H1 (cell line): Measurements from ENCODE around the gene ALK. TPM values are rescaled to one million over a fixed set of nuclear protein-coding genes. Genes with fewer than 3 reads are reported as not detected.

ENCODE experiments used
- CTCF ChIA-PET: fragments of 300-600 bp; sonication (Branson Sonifier 250); formaldehyde crosslinking; loops from one replicate; lab custom pipeline; 2021; ENCODE audit not compliant: partially characterized antibody; lab: Charles Lee
- POLR2A ChIA-PET: fragments of 300-600 bp; sonication (Branson Sonifier 250); formaldehyde crosslinking; loops from one replicate; lab custom pipeline; 2021; ENCODE audit warnings: inconsistent platforms; ENCODE audit not compliant: partially characterized antibody; lab: Charles Lee
- DNase-seq, 2 experiments: peaks; one replicate each; pipeline versions ENCODE4 v3.0.0 to v3.0.0-alpha.2; 2010 to 2022; ENCODE audit warnings: low spot score in 2 of 2, low read depth in 1 of 2, mixed read lengths in 1 of 2
- FAIRE-seq: peaks from 2 replicates; lab custom pipeline; 2011; peaks lifted over from hg19 to GRCh38; lab: Jason Lieb, UNC
- H2AFZ ChIP-seq: 2 replicates; pipeline ENCODE4 v1.8.1; 2012; ENCODE audit warnings: low read length, inconsistent platforms
- H2AK5ac ChIP-seq: 2 replicates; pipeline ENCODE4 v1.6.1; 2013; ENCODE audit warnings: low read depth, low read length
- H2BK120ac ChIP-seq: replicated peaks from 2 replicates; pipeline ENCODE3; 2013; ENCODE audit warnings: low read depth, low read length, inconsistent platforms
- H2BK12ac ChIP-seq: 2 replicates; pipeline ENCODE4 v1.6.1; 2013; ENCODE audit warnings: low read depth, low read length
- H2BK15ac ChIP-seq: 2 replicates; pipeline ENCODE4 v1.6.1; 2013; ENCODE audit warnings: low read length
- H2BK20ac ChIP-seq: 2 replicates; pipeline ENCODE4 v1.6.1; 2013; ENCODE audit warnings: low read length
- H2BK5ac ChIP-seq: 2 replicates; pipeline ENCODE4 v1.6.1; 2013; ENCODE audit warnings: low read depth, low read length
- H3K14ac ChIP-seq: 2 replicates; pipeline ENCODE4 v1.6.1; 2013; ENCODE audit warnings: inconsistent platforms; ENCODE audit not compliant: insufficient read length
- H3K18ac ChIP-seq: 2 replicates; pipeline ENCODE4 v1.6.1; 2013; ENCODE audit warnings: low read length; ENCODE audit errors: extremely low read depth
- H3K23ac ChIP-seq: 2 replicates; pipeline ENCODE4 v1.6.1; 2013; ENCODE audit warnings: inconsistent platforms; ENCODE audit not compliant: insufficient read length
- H3K23me2 ChIP-seq: 2 replicates; pipeline ENCODE4 v1.6.1; 2013; ENCODE audit warnings: low read depth, low read length
- H3K27ac ChIP-seq: 2 replicates; pipeline ENCODE4 v1.6.1; 2011; ENCODE audit warnings: low read depth, low read length, inconsistent platforms
- H3K27me3 ChIP-seq, 4 experiments: replicated peaks in 1 of 4; 1 replicate in 1 of 4; 2 replicates in 3 of 4; pipeline versions ENCODE4 v1.6.1 to v1.8.1; 2011 to 2013; ENCODE audit warnings: low read length in 3 of 4, mild to moderate bottlenecking in 3 of 4, inconsistent platforms in 2 of 4, mixed read lengths in 2 of 4, moderate library complexity in 1 of 4; ENCODE audit not compliant: control insufficient read depth in 3 of 4, insufficient read depth in 3 of 4; ENCODE audit errors: extremely low read depth in 1 of 4
- H3K36me3 ChIP-seq, 4 experiments: 2 replicates each; pipeline versions ENCODE4 v1.6.1 to v1.8.1; 2011 to 2013; ENCODE audit warnings: mild to moderate bottlenecking in 4 of 4, low read length in 3 of 4, moderate library complexity in 2 of 4, control low read depth in 1 of 4, inconsistent platforms in 1 of 4; ENCODE audit not compliant: insufficient read depth in 4 of 4, control insufficient read depth in 2 of 4
- H3K4ac ChIP-seq: replicated peaks from 2 replicates; pipeline ENCODE3; 2013; ENCODE audit warnings: low read length, low read depth, mixed read lengths, inconsistent platforms; ENCODE audit not compliant: insufficient read length
- H3K4me1 ChIP-seq, 4 experiments: replicated peaks in 1 of 4; 1 replicate in 1 of 4; 2 replicates in 3 of 4; pipeline versions ENCODE4 v1.6.1 to v1.8.1; 2011 to 2013; ENCODE audit warnings: low read length in 3 of 4, inconsistent platforms in 2 of 4, mixed read lengths in 1 of 4; ENCODE audit not compliant: insufficient read depth in 4 of 4, control insufficient read depth in 3 of 4
- H3K4me2 ChIP-seq, 2 experiments: 2 replicates each; pipeline versions ENCODE4 v1.6.1 to v1.8.1; 2011 to 2013; ENCODE audit warnings: low read depth in 2 of 2, low read length in 2 of 2, control low read depth in 1 of 2, inconsistent platforms in 1 of 2, mild to moderate bottlenecking in 1 of 2; ENCODE audit not compliant: insufficient read depth in 1 of 2
- H3K4me3 ChIP-seq, 4 experiments: fragments of 200-600, 300-600 bp in 1 of 4; sonication (generic), shearing (Covaris generic), sonication (Bioruptor Twin) in 1 of 4; 2 replicates each; pipeline versions ENCODE4 v1.5.1 to v1.8.1; 2011 to 2016; ENCODE audit warnings: low read length in 4 of 4, low read depth in 3 of 4, control low read depth in 2 of 4, inconsistent platforms in 2 of 4, mild to moderate bottlenecking in 2 of 4, mixed read lengths in 1 of 4, moderate library complexity in 1 of 4; ENCODE audit not compliant: insufficient read depth in 2 of 4; ENCODE audit errors: extremely low read depth in 1 of 4
- H3K56ac ChIP-seq: replicated peaks from 2 replicates; pipeline ENCODE3; 2013; ENCODE audit warnings: low read depth, mild to moderate bottlenecking, mixed read lengths, low read length, inconsistent platforms; ENCODE audit not compliant: insufficient read length
- H3K79me1 ChIP-seq: 2 replicates; pipeline ENCODE4 v1.6.1; 2013; ENCODE audit warnings: low read depth, low read length, control low read depth
- H3K79me2 ChIP-seq, 2 experiments: 2 replicates each; pipeline versions ENCODE4 v1.6.1 to v1.8.1; 2012 to 2013; ENCODE audit warnings: low read length in 2 of 2, mild to moderate bottlenecking in 2 of 2, inconsistent platforms in 1 of 2; ENCODE audit not compliant: insufficient read depth in 2 of 2, control insufficient read depth in 1 of 2
- H3K9ac ChIP-seq, 4 experiments: replicated peaks in 1 of 4; 1 replicate in 1 of 4; 2 replicates in 3 of 4; pipeline versions ENCODE4 v1.6.1 to v1.8.1; 2011 to 2013; ENCODE audit warnings: low read depth in 3 of 4, low read length in 3 of 4, control low read depth in 2 of 4, mild to moderate bottlenecking in 2 of 4, moderate library complexity in 2 of 4, inconsistent platforms in 1 of 4; ENCODE audit errors: extremely low read depth in 1 of 4
- H3K9me3 ChIP-seq, 2 experiments: 2 replicates each; pipeline versions ENCODE4 v1.6.1 to v1.8.1; 2012 to 2013; ENCODE audit warnings: mild to moderate bottlenecking in 2 of 2, moderate library complexity in 2 of 2, control low read depth in 1 of 2, inconsistent platforms in 1 of 2, low read depth in 1 of 2, low read length in 1 of 2, mixed read lengths in 1 of 2; ENCODE audit not compliant: insufficient read depth in 2 of 2
- H4K20me1 ChIP-seq, 2 experiments: replicated peaks in 1 of 2; 2 replicates each; pipeline versions ENCODE3 to v1.8.1; 2011 to 2013; ENCODE audit warnings: inconsistent platforms in 2 of 2, low read length in 2 of 2, mild to moderate bottlenecking in 1 of 2; ENCODE audit not compliant: insufficient read depth in 2 of 2, control insufficient read depth in 1 of 2
- H4K5ac ChIP-seq: 2 replicates; pipeline ENCODE4 v1.6.1; 2013; ENCODE audit warnings: low read length, low read depth, mixed read lengths, inconsistent platforms; ENCODE audit not compliant: insufficient read length
- H4K8ac ChIP-seq: 2 replicates; pipeline ENCODE4 v1.8.0; 2013; ENCODE audit warnings: mild to moderate bottlenecking, moderate library complexity, low read length, inconsistent platforms; ENCODE audit not compliant: insufficient read depth; ENCODE audit errors: extremely low read depth
- H4K91ac ChIP-seq: replicated peaks from 2 replicates; pipeline ENCODE3; 2013; ENCODE audit warnings: low read length, mixed read lengths, inconsistent platforms; ENCODE audit not compliant: insufficient read length
- BCL11A ChIP-seq, 2 experiments: IDR thresholded peaks; one replicate each; pipeline ENCODE4 v1.6.1; 2011; ENCODE audit warnings: low read depth in 2 of 2, low read length in 2 of 2, mild to moderate bottlenecking in 2 of 2
- CEBPB ChIP-seq: IDR thresholded peaks from 2 replicates; pipeline ENCODE4 v1.6.1; 2012; ENCODE audit warnings: low read depth, low read length
- CHD1 ChIP-seq: IDR thresholded peaks from 2 replicates; pipeline ENCODE4 v1.6.1; 2012; ENCODE audit warnings: low read depth, low read length, improper control_type of control experiment
- CREB1 ChIP-seq: IDR thresholded peaks from 2 replicates; pipeline ENCODE4 v1.6.1; 2012; ENCODE audit warnings: inconsistent platforms
- GTF2F1 ChIP-seq: IDR thresholded peaks from 2 replicates; pipeline ENCODE4 v1.6.1; 2012; ENCODE audit warnings: low read depth, low read length, improper control_type of control experiment, borderline replicate concordance
- HDAC2 ChIP-seq, 2 experiments: fragments of 300-600 bp in 1 of 2; sonication (generic) in 1 of 2; IDR thresholded peaks; 2 replicates each; pipeline ENCODE4 v1.6.1; 2011 to 2012; ENCODE audit warnings: low read depth in 2 of 2, low read length in 2 of 2, mild to moderate bottlenecking in 2 of 2, moderate library complexity in 2 of 2, borderline replicate concordance in 1 of 2, inconsistent platforms in 1 of 2
- HDAC6 ChIP-seq: IDR thresholded peaks from one replicate; pipeline ENCODE4 v1.7.1; 2012; ENCODE audit warnings: low read depth, mild to moderate bottlenecking, inconsistent platforms, low read length, moderate library complexity
- KDM1A ChIP-seq: fragments of 200-600, 300-600 bp; sonication (generic); IDR thresholded peaks from 2 replicates; pipeline ENCODE4 v1.7.1; 2016; ENCODE audit warnings: mild to moderate bottlenecking, low read length, borderline replicate concordance
- POLR2AphosphoS5 ChIP-seq: IDR thresholded peaks from 2 replicates; pipeline ENCODE4 v1.6.1; 2011; ENCODE audit warnings: low read depth, low read length
- RAD21 ChIP-seq, 2 experiments: IDR thresholded peaks in 1 of 2; conservative IDR thresholded peaks in 1 of 2; 2 replicates each; pipeline ENCODE4 v1.6.1; 2011; ENCODE audit warnings: low read depth in 2 of 2, low read length in 2 of 2, improper control_type of control experiment in 1 of 2, inconsistent platforms in 1 of 2, mild to moderate bottlenecking in 1 of 2, moderate library complexity in 1 of 2
- RBBP5 ChIP-seq: IDR thresholded peaks from 2 replicates; pipeline ENCODE4 v1.7.1; 2012; ENCODE audit warnings: low read depth, mild to moderate bottlenecking, inconsistent platforms, low read length, moderate library complexity, borderline replicate concordance
- RXRA ChIP-seq: IDR thresholded peaks from 2 replicates; pipeline ENCODE4 v1.6.1; 2011; ENCODE audit warnings: low read depth, mild to moderate bottlenecking, low read length, moderate library complexity; ENCODE audit not compliant: insufficient read depth
- SAP30 ChIP-seq: fragments of 300-600 bp; sonication (generic); IDR thresholded peaks from 2 replicates; pipeline ENCODE4 v1.7.1; 2012; ENCODE audit warnings: low read length, moderate library complexity, mild to moderate bottlenecking, inconsistent platforms; ENCODE audit not compliant: insufficient read depth, insufficient replicate concordance
- SUZ12 ChIP-seq: fragments of 200-600 bp; sonication (generic); IDR thresholded peaks from 2 replicates; pipeline ENCODE4 v1.6.1; 2012; ENCODE audit warnings: mild to moderate bottlenecking, inconsistent platforms, low read length, moderate library complexity, mixed read lengths
- ZNF274 ChIP-seq: IDR thresholded peaks from 2 replicates; pipeline ENCODE4 v1.7.0; 2012; ENCODE audit warnings: low read length, borderline replicate concordance; ENCODE audit errors: extremely low read depth
- WGBS, 2 experiments: shearing (Covaris generic) in 1 of 2; methylation state at CpG; one replicate each; pipeline versions ENCODE4 v1.1.6 to v1.1.7; 2013 to 2015; ENCODE audit warnings: low lambda C conversion rate in 2 of 2, mixed read lengths in 2 of 2, inconsistent platforms in 1 of 2, low coverage in 1 of 2, missing lambda C conversion rate in 1 of 2; ENCODE audit not compliant: insufficient replicate concordance in 2 of 2, insufficient coverage in 1 of 2, insufficient read length in 1 of 2; ENCODE audit errors: extremely low coverage in 1 of 2, missing lambda C conversion rate in 1 of 2; 5-methylcytosine and 5-hydroxymethylcytosine counted together
- polyA plus RNA-seq, 7 experiments: library from polyadenylated mRNA; depleted of rRNA in 3 of 7; stranded (reverse) in 5 of 7; unstranded in 2 of 7; fragments of >200 nt in 5 of 7; fragments of 200-250 nt in 2 of 7; gene quantifications; 1 replicate in 5 of 7; 2 replicates in 1 of 7; 4 replicates in 1 of 7; pipeline versions ENCODE4 v1.2.1 to v1.2.3, GENCODE V29; 2011 to 2013; ENCODE audit warnings: missing spikeins in 2 of 7, mixed read lengths in 2 of 7
- total RNA-seq: library from RNA; stranded (reverse); fragmentation: NEBNext Ultra II Directional; extraction: Animal tissue kit (Norgen Biotek cat#: 25700); gene quantifications from 2 replicates; pipeline ENCODE4 v1.2.1, GENCODE V29; 2021

Gene ALK
- total and polyA plus RNA-seq, 2 of the 8 experiments (the other 6 are each of a cell fraction or from before 2014, with no cell fraction given): 0.02 to 0.09 TPM

- no peaks in the 10 kb centered on the region for H4K20me1 ChIP-seq
- no peak overlapping the region for H2AK5ac ChIP-seq
- H2BK5ac ChIP-seq: no peak overlapping the region
- H4K8ac ChIP-seq: no peak overlapping the region
- no peak overlapping the region for H2BK20ac ChIP-seq
- H3K27me3 ChIP-seq: no peaks in the 10 kb centered on the region
- H3K14ac ChIP-seq: no peak overlapping the region
- DNase-seq (no peak), FAIRE-seq (no peak)
- no peaks in the 10 kb centered on the region for H3K79me1 ChIP-seq
- no peak overlapping the region for H3K4me2 ChIP-seq
- ChIA-PET CTCF (no interaction called here), POLR2A (no interaction called here)
- no peak overlapping the region for H4K91ac ChIP-seq
- H3K9me3 ChIP-seq: peaks cover under 1 to 3% of the 10 kb centered on the region in 2 experiments; a peak in 2 of 4 replicates
- no peak overlapping the region for H3K4me3 ChIP-seq
- no peak overlapping the region for H2BK120ac ChIP-seq
- no peak overlapping the region for H3K18ac ChIP-seq
- H2AFZ ChIP-seq: no peak overlapping the region
- H3K23ac ChIP-seq: no peak overlapping the region
- H4K5ac ChIP-seq: no peak overlapping the region
- H2BK12ac ChIP-seq: no peak overlapping the region
- H3K4ac ChIP-seq: no peak overlapping the region
- H3K27ac ChIP-seq: no peak overlapping the region
- H3K4me1 ChIP-seq: no peaks in the 10 kb centered on the region
- no peaks in the 10 kb centered on the region for H3K36me3 ChIP-seq
- H2BK15ac ChIP-seq: no peak overlapping the region
- no peak overlapping the region for H3K9ac ChIP-seq
- H3K56ac ChIP-seq: no peak overlapping the region
- no peaks in the 10 kb centered on the region for H3K23me2 ChIP-seq
- no peaks in the 10 kb centered on the region for H3K79me2 ChIP-seq
- 94% methylated on average over 2 of the region's 2 CpGs; no CpG with 5 or more reads in 1 of the 2 experiments for WGBS, 2 experiments
- no peak for TF ChIP-seq POLR2AphosphoS5
- no peak for TF ChIP-seq SUZ12
- no peak for TF ChIP-seq SAP30
- no peak for TF ChIP-seq ZNF274
- TF ChIP-seq RBBP5: no peak
- no peak for TF ChIP-seq CEBPB
- TF ChIP-seq KDM1A: no peak
- no peak for TF ChIP-seq HDAC6
- TF ChIP-seq CREB1: no peak
- TF ChIP-seq RAD21 (IDR thresholded peaks at IDR 0.05 in 1 of 2, conservative IDR thresholded peaks at IDR 0.05 in 1 of 2; ENCODE audit: low read depth in 2 of 2, low read length in 2 of 2): no peak
- no peak for TF ChIP-seq HDAC2 (IDR thresholded peaks at IDR 0.05; ENCODE audit: borderline replicate concordance in 1 of 2, low read depth in 2 of 2, low read length in 2 of 2)
- TF ChIP-seq CHD1: no peak
- no peak for TF ChIP-seq GTF2F1
- no peak for TF ChIP-seq BCL11A (IDR thresholded peaks at IDR 0.05; ENCODE audit: low read depth in 2 of 2, low read length in 2 of 2)
- no peak for TF ChIP-seq RXRA
Observed at GRCh38 chr2:29687121-29687520, 234.3 kb downstream of the ALK start.
